Chondrocyte (in vitro differentiated cells): ENCODE data around the gene MARK3. TPM values are rescaled to one million over a fixed set of nuclear protein-coding genes. Genes with fewer than 3 reads are reported as not detected.

Experiments
- DNase-seq: peaks from one replicate; pipeline ENCODE4 v3.0.0; 2021; ENCODE audit warnings: mixed read lengths, low spot score
- H3K27ac Mint-ChIP-seq: one replicate; pipeline ENCODE4 v1.8.0; 2021; ENCODE audit warnings: mild to moderate bottlenecking, moderate library complexity, mixed read lengths; ENCODE audit not compliant: unreplicated experiment
- H3K27me3 Mint-ChIP-seq: 2 replicates; pipeline ENCODE4 v1.8.0; 2021; ENCODE audit warnings: low read depth, mixed read lengths
- H3K36me3 Mint-ChIP-seq: 2 replicates; pipeline ENCODE4 v1.8.0; 2021; ENCODE audit warnings: low read depth, mixed read lengths
- H3K4me1 Mint-ChIP-seq: 2 replicates; pipeline ENCODE4 v1.8.0; 2021; ENCODE audit warnings: low read depth, mild to moderate bottlenecking, mixed read lengths
- H3K4me3 Mint-ChIP-seq: one replicate; pipeline ENCODE4 v1.8.0; 2021; ENCODE audit warnings: mild to moderate bottlenecking, moderate library complexity, mixed read lengths; ENCODE audit not compliant: unreplicated experiment
- H3K9me3 Mint-ChIP-seq: 2 replicates; pipeline ENCODE4 v1.8.0; 2021; ENCODE audit warnings: low read depth, mixed read lengths
- total RNA-seq: library from RNA; stranded (reverse); gene quantifications from 3 replicates; pipeline ENCODE4 v1.2.1, GENCODE V29; 2021
- TF ChIP-seq, protein P1 (sequence below): fragments of 200-600 bp; sonication (generic); IDR thresholded peaks from 2 replicates; pipeline ENCODE4 v1.5.0; 2021; ENCODE audit warnings: antibody characterized with exemption, mild to moderate bottlenecking, moderate library complexity

MARK3 gene
- total RNA-seq, 1 donor from 2014 or later = 65.1 TPM

GRCh38 chr14:103496776-103497175 lies 111.6 kb downstream of the MARK3 start:
- Mint-ChIP-seq H3K27me3 (no peaks in the 10 kb centered on the region), H3K4me3 (no peak overlapping the region), H3K9me3 (no peaks in the 10 kb centered on the region), H3K4me1 (peaks cover 13% of the 10 kb centered on the region), H3K27ac (no peak overlapping the region), H3K36me3 (peaks cover 9% of the 10 kb centered on the region)
- TF ChIP-seq, protein P1, sequence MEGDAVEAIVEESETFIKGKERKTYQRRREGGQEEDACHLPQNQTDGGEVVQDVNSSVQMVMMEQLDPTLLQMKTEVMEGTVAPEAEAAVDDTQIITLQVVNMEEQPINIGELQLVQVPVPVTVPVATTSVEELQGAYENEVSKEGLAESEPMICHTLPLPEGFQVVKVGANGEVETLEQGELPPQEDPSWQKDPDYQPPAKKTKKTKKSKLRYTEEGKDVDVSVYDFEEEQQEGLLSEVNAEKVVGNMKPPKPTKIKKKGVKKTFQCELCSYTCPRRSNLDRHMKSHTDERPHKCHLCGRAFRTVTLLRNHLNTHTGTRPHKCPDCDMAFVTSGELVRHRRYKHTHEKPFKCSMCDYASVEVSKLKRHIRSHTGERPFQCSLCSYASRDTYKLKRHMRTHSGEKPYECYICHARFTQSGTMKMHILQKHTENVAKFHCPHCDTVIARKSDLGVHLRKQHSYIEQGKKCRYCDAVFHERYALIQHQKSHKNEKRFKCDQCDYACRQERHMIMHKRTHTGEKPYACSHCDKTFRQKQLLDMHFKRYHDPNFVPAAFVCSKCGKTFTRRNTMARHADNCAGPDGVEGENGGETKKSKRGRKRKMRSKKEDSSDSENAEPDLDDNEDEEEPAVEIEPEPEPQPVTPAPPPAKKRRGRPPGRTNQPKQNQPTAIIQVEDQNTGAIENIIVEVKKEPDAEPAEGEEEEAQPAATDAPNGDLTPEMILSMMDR = no peak
- DNase-seq = no peak

GRCh38 chr14:103499709-103500108 lies 114.5 kb downstream of the MARK3 start:
- Mint-ChIP-seq H3K9me3 (no peaks in the 10 kb centered on the region), H3K27ac (no peak overlapping the region)

GRCh38 chr14:103500148-103500990 lies 115.2 kb downstream of the MARK3 start:
- no peaks in the 10 kb centered on the region for H3K27me3 Mint-ChIP-seq
- H3K27ac Mint-ChIP-seq = peak overlapping the region; percentile 89
- DNase-seq = no peak
- H3K4me1 Mint-ChIP-seq = peaks cover 21% of the 10 kb centered on the region
- no peaks in the 10 kb centered on the region for H3K9me3 Mint-ChIP-seq
- H3K4me3 Mint-ChIP-seq = no peak overlapping the region
- H3K36me3 Mint-ChIP-seq = peaks cover 27% of the 10 kb centered on the region
- TF ChIP-seq, protein P1 = peak; percentile 96

More at GRCh38 chr14:103499709-103500108, 114.5 kb downstream of the MARK3 start:
- no peaks in the 10 kb centered on the region for H3K27me3 Mint-ChIP-seq
- H3K4me3 Mint-ChIP-seq = no peak overlapping the region
- peaks cover 20% of the 10 kb centered on the region for H3K36me3 Mint-ChIP-seq
- H3K4me1 Mint-ChIP-seq = peaks cover 21% of the 10 kb centered on the region
- no peak for DNase-seq
- TF ChIP-seq, protein P1 = no peak

- H3K4me1 Mint-ChIP-seq = peaks cover 21% of the 10 kb centered on the region
- H3K4me3 Mint-ChIP-seq = no peak overlapping the region
- H3K9me3 Mint-ChIP-seq = no peaks in the 10 kb centered on the region
- TF ChIP-seq, protein P1 = no peak
- peak overlapping the region; percentile 41 for H3K27ac Mint-ChIP-seq
- peaks cover 29% of the 10 kb centered on the region for H3K36me3 Mint-ChIP-seq
- DNase-seq = no peak
- no peaks in the 10 kb centered on the region for H3K27me3 Mint-ChIP-seq
Observed at GRCh38 chr14:103501041-103501870, 116.0 kb downstream of the MARK3 start.
